Activated CD4-positive, alpha-beta T cell treated with anti-CD3 and anti-CD28 coated beads for 4 hours (primary cell): ENCODE results near the gene NTPCR.

Source experiments
- DNase-seq, 2 donors: peaks; one replicate each; pipeline ENCODE4 v3.0.0-alpha.2; 2020

Gene NTPCR

GRCh38 chr1:232927830-232928505, 22.4 kb upstream of the NTPCR start:
- DNase-seq, result no peak

DNA sequence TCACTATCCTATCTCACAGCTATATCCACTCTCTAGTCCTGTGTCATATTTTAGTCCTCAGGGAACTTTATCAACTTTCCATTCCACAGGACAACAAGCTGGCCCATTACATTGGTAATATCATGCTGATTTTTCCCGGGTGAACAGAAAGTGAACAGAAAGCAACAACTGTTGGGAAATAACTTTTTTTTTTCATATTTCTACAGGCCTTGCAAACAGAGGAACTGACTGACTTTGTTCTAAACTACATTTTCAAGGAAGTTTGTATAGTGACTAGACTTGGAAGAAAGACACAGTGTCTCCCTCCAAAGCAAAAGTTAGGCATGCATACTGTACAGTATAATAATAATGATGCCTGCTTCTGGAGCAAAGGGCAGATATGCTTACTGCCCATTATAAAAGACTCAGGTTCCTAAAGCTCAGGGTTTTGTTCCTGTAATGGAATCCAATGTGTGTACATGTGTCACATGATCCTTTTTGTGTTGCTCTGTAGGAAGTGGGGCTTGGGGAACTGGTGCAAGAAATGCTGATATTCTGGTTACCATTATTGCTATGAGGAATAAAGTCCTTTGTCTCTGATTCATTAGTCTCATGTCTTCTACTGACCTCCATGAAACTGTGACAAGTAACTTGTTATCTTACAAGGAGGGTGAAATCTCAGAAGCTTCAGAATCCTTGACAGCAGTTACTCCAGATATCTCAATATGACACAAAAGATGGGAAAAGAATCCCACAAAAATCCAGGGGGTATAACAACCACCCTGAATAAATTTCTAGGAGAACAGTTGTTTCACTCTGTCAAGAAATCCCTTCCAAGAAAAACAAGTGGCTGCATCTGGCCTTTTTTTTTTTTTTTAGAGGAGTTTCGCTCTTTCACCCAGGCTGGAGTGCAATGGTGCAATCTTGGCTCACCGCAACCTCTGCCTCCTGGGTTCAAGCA, 17.7 kb upstream of the NTPCR start:
- DNase-seq, result no peak

GRCh38 chr1:232936941-232937340, 13.5 kb upstream of the NTPCR start:
- no peak for DNase-seq

DNA sequence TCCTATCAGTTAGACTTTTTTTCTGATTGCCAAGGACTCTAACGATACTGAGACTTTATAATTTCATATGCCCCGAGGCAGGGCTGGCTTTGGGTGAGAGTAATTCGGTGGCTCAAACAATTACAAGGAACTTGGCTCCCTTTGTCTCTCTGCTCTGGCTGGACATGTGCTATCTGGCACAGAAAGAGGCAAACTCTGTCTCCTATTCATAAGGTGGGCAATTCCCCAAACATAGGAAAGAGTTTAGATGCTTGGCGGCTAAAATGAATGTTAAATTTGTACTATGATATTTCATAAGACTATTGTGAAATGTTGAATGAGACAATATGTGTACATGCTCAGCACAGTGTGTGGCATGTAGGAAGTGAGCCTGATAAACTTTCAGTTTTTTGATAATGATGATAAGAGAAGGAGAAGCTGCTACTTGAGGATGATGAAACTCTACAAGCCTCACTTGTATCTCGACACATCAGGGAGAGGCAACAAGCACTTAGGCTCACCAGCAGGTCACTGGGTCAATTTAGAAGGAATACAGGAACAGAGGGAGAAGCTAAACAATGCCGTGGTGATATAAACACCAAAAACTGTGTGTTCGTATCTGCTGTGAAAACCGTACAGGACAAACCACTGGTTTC, 12.6 kb upstream of the NTPCR start:
- DNase-seq, result no peak

GRCh38 chr1:232938926-232939325, 11.5 kb upstream of the NTPCR start:
- DNase-seq, result no peak

DNA sequence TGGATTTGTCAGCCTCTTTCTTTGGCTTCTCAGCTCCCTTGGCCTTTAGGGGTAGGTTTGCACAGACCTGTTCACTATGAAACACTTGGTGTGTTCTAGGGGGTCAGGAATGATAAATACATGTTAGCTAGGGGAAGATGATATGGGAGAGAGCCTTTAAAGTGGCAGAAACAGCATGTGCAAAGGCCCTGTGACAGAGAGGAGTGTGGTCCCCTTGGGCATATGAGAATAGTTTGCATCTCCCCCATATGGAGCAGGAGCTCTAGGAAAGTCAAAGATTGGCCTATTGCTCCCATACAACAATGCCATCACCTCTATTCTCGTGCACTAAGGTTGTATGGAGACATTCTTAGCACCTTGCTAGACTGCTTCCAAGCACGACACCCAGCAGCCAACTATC, 10.7 kb upstream of the NTPCR start:
- no peak for DNase-seq

- DNase-seq, result no peak
Observed at GRCh38 chr1:232940262-232940661, 10.1 kb upstream of the NTPCR start.

- no peak for DNase-seq
Observed at GRCh38 chr1:232942413-232943294, 7.8 kb upstream of the NTPCR start.

GRCh38 chr1:232943679-232944252, 6.6 kb upstream of the NTPCR start:
- peak; percentile 24 to 63 for DNase-seq

DNA sequence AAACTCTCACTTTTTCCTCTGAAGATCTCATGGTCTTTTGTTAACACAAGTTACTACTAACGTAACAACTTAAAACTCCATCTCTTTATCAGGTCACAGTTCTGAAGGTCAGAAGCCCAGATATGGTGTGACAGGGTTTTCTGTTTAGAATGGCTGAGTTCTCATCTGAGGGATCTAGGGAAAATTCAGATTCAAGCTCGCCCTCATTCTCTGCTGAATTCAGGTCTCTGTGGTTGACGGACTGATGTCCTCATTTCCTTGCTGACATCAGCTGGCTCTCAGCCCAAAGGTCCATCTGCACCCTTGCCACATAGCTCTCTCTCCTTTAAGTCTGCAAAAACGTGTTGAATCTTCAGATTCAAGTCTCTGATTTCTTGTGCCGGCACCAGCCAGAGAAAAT, 6.1 kb upstream of the NTPCR start:
- DNase-seq, result no peak

- no peak for DNase-seq
Observed at GRCh38 chr1:232949636-232950196, 695 bp upstream of the NTPCR start.

- DNase-seq, result peak; percentile 9 to 11
Observed at GRCh38 chr1:232951180-232951579, 769 bp downstream of the NTPCR start.

DNA sequence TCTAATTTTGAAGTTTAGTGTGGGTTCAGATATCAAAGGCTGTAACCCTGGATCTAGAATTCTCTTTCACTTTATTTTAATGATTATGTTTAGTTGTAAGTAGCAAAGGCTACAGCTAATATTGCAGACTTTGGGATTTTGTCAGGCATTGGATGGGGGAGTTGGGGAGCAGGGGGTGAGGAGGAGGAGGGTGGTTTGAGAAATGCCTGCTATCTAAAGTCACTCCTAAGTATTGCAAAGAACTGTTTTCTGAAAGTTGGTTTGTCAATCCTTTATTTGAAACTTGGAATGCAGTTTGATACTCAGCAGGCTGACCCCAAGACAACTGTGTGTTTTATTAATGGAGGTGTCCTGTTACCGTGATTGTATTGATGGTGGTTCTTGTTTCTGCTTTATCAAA, 1.2 kb downstream of the NTPCR start:
- no peak for DNase-seq

DNA sequence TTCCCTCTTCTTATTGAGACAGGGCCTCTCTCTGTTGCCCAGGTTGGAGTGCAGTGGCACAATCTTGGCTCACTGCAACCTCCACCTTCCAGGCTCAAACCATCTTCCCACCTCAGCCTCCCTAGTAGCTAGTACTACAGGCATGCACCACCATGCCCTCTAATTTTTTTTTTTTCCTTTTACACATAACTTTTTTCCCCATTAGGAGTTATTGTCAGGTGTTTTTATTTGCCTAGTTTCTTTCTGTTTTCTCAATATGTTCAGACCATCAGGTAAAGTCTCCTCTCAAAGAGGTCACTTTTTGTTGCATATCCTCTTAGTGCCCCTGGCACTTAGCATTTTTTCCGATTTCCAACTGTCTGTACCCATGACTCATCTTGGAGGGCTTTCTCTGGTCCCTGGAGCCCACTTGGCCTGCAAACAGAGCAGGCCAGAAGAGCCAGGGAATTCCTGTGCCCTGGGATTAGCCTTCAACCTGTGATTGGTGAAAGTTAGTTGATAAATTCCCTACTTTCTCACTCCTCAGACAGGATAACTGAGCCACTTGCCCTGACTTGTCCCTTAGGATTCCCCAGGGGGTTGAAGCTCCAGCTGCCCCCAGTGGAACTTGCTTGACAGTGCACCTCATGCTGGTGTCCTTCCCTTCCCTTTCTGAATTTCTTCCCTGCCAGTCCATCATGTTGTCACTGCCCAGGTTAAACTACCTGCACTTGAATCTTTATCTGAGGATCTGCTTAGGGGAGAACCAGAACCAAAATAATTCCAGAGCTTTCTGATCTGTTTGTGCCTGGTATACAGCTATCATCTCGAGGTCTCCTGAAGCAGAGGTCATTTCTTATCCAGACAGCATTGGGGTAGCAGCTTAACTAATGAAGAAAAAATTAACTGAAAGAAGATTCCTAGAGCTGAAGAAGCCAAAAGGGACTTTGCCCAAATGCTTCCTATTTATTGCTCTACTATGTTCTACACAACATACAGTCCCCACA, 2.4 kb downstream of the NTPCR start:
- DNase-seq, result peak in 1 of 2 donors; percentile 30

- no peak for DNase-seq
Observed at GRCh38 chr1:232954594-232955365, 4.4 kb downstream of the NTPCR start.

DNA sequence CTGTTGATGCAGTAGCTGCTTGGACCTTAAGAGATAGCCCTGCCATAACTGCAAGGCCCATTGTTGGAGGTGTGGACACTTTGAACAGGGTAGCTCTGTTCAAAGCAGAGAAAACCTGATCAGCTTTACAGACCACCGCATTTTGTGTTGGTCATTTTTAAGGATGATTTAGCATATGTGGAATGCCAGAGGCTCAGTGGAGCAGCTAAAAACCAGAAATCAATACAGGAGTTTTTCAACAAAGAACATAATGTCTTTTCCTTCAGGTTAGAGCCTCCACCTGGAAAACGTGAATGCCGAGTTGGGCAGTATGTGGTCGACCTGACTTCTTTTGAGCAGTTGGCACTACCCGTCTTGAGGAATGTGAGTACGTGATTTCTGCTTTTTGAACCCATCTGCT, 5.7 kb downstream of the NTPCR start:
- no peak for DNase-seq

GRCh38 chr1:232958067-232958466, 7.7 kb downstream of the NTPCR start:
- DNase-seq, result no peak

DNA sequence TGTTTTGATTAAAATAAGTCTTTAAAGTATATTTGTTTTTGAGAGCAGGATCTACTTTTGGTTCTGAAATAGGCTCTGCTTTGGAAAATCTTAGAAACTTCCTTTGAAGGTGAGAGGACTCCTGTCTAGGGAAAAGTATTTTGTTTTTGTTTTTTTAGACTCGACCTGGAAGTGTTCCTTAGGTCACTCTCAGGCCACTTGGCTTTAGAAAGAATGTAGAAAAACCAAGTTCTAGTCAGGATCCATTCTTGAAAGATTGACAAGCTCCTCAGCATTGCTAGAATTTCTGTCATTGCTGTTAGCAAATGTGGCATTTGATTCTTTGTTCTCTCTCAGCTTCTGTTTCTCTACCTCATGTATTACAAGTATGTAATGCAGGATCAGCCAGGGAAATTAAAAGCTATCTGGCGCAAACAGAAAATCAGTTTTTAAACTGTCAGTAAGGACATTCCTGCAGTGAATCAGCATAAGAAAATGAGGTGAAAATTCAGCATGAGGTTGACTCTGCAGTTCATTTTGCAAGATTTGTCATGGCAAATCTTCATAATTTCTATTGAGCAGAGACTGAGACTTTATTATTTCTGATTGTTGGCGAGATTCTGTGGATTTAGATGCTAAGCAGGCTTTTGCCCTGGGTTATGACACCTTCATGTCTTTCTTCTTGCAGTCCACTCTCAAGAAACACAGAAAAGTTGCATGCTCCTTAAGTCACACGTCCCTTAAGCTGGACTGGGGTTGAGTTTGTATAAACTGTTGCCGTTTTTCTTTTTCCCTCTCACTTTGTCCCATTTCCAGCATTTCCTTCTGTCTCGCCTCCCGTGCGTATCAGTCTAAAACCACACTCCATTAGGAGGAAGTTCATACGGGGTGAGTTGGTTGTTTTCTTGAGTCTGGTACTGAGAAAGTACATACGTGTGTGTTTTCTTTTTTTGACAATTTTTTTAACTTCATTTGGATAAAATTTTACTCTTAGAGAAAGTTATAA, 12.6 kb downstream of the NTPCR start:
- DNase-seq, result no peak

GRCh38 chr1:232964601-232965000, 14.2 kb downstream of the NTPCR start:
- DNase-seq, result no peak
